ENCODE results near the gene CELA1. TPM values are rescaled to one million over a fixed set of nuclear protein-coding genes. Genes with fewer than 3 reads are reported as not detected.

Gene CELA1
- total RNA-seq, 2 experiments from 2014 or later: not detected

GRCh38 chr12:51381226-51382079 is 35.0 kb upstream of the CELA1 start:
- intact Hi-C loops (cut with micrococcal nuclease; ENCODE audit: unreplicated experiment): no loop called here
- ChIA-PET CTCF (ENCODE audit: unreplicated experiment) (no interaction called here), POLR2A (no interaction called here)
- Histone ChIP-seq H4K20me1 (ENCODE audit: insufficient read depth, low read length) (no peaks in the 10 kb centered on the region), H3K4me3 (ENCODE audit: low read depth, low read length, poor library complexity, severe bottlenecking) (no peak overlapping the region), H3K4me1 (ENCODE audit: insufficient read depth, low read length, poor library complexity, severe bottlenecking) (peaks cover 8% of the 10 kb centered on the region), H2AFZ (ENCODE audit: low read length) (no peak overlapping the region), H3K36me3 (ENCODE audit: insufficient read depth, low read length) (no peaks in the 10 kb centered on the region), H3K9me2 (ENCODE audit: insufficient read depth, low read length) (no peaks in the 10 kb centered on the region), H3K79me2 (ENCODE audit: insufficient read depth, low read depth, low read length) (no peaks in the 10 kb centered on the region), H3K4me2 (ENCODE audit: low read length) (no peak overlapping the region), H3K27ac (ENCODE audit: low read depth, low read length, poor library complexity, severe bottlenecking) (no peak overlapping the region), H3K9me3 (ENCODE audit: low read length) (no peaks in the 10 kb centered on the region)
- BruUV-seq (replicated peaks): no TSS peak
- no peak for DNase-seq (ENCODE audit: low spot score)
- TF ChIP-seq CTCF (conservative IDR thresholded peaks at IDR 0.05; ENCODE audit: low read length) (no peak), EZH2phosphoT487 (IDR thresholded peaks at IDR 0.05; ENCODE audit: borderline replicate concordance, low read depth, low read length) (no peak)

- Histone ChIP-seq H3K4me3 (ENCODE audit: low read depth, low read length, poor library complexity, severe bottlenecking) (no peak overlapping the region), H3K27ac (ENCODE audit: low read depth, low read length, poor library complexity, severe bottlenecking) (no peak overlapping the region), H3K4me2 (ENCODE audit: low read length) (no peak overlapping the region), H3K9me2 (ENCODE audit: insufficient read depth, low read length) (no peaks in the 10 kb centered on the region), H4K20me1 (ENCODE audit: insufficient read depth, low read length) (no peaks in the 10 kb centered on the region), H3K36me3 (ENCODE audit: insufficient read depth, low read length) (no peaks in the 10 kb centered on the region), H3K79me2 (ENCODE audit: insufficient read depth, low read depth, low read length) (no peaks in the 10 kb centered on the region), H2AFZ (ENCODE audit: low read length) (no peak overlapping the region), H3K9me3 (ENCODE audit: low read length) (no peaks in the 10 kb centered on the region), H3K4me1 (ENCODE audit: insufficient read depth, low read length, poor library complexity, severe bottlenecking) (peaks cover 8% of the 10 kb centered on the region)
- DNase-seq (ENCODE audit: low spot score): no peak
- no TSS peak for BruUV-seq (replicated peaks)
- TF ChIP-seq EZH2phosphoT487 (IDR thresholded peaks at IDR 0.05; ENCODE audit: borderline replicate concordance, low read depth, low read length) (no peak), CTCF (conservative IDR thresholded peaks at IDR 0.05; ENCODE audit: low read length) (no peak)
- intact Hi-C loops (cut with micrococcal nuclease; ENCODE audit: unreplicated experiment): no loop called here
- ChIA-PET CTCF (ENCODE audit: unreplicated experiment) (no interaction called here), POLR2A (no interaction called here)
Observed at GRCh38 chr12:51379571-51379970, 33.1 kb upstream of the CELA1 start.

- Histone ChIP-seq H3K9me2 (ENCODE audit: insufficient read depth, low read length) (no peaks in the 10 kb centered on the region), H3K4me3 (ENCODE audit: low read depth, low read length, poor library complexity, severe bottlenecking) (no peak overlapping the region), H3K79me2 (ENCODE audit: insufficient read depth, low read depth, low read length) (no peaks in the 10 kb centered on the region), H2AFZ (ENCODE audit: low read length) (no peak overlapping the region), H3K4me2 (ENCODE audit: low read length) (no peak overlapping the region), H4K20me1 (ENCODE audit: insufficient read depth, low read length) (no peaks in the 10 kb centered on the region), H3K9me3 (ENCODE audit: low read length) (no peaks in the 10 kb centered on the region), H3K27ac (ENCODE audit: low read depth, low read length, poor library complexity, severe bottlenecking) (no peak overlapping the region), H3K36me3 (ENCODE audit: insufficient read depth, low read length) (no peaks in the 10 kb centered on the region), H3K4me1 (ENCODE audit: insufficient read depth, low read length, poor library complexity, severe bottlenecking) (peaks cover 5% of the 10 kb centered on the region)
- CTCF ChIA-PET (ENCODE audit: unreplicated experiment): no interaction called here
- POLR2A ChIA-PET: no interaction called here
- BruUV-seq (replicated peaks): no TSS peak
- intact Hi-C loops (cut with micrococcal nuclease; ENCODE audit: unreplicated experiment): no loop called here
- no peak for TF ChIP-seq EZH2phosphoT487 (IDR thresholded peaks at IDR 0.05; ENCODE audit: borderline replicate concordance, low read depth, low read length)
- no peak for TF ChIP-seq CTCF (conservative IDR thresholded peaks at IDR 0.05; ENCODE audit: low read length)
- no peak for DNase-seq (ENCODE audit: low spot score)
Observed at GRCh38 chr12:51378749-51379148, 32.3 kb upstream of the CELA1 start.

Data from OCI-LY7 (cell line).